ENCODE measurements around the gene PLCG2.

DNA sequence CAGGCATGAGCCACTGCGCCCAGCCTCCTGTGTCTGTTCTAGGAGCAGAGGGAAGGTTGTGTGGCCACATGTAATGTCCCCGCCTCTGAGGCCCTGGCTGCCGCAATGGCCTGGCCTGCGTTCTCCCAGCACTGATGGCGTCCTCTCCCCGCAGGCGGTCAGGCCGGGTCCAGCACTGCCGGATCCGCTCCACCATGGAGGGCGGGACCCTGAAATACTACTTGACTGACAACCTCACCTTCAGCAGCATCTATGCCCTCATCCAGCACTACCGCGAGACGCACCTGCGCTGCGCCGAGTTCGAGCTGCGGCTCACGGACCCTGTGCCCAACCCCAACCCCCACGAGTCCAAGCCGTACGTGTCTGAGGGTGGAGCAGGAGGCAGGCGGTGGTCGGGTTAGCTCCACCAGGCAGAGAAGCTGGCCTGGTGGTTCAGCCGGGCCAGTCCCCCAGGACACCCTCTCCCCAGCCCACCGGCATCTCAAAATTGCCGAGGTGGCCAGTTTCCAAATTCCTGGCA is 131.3 kb downstream of the PLCG2 start:
- TF ChIP-seq ZFP30 (CRISPR knock-in tag; IDR thresholded peaks at IDR 0.05): no peak
- TF ChIP-seq, protein P1, sequence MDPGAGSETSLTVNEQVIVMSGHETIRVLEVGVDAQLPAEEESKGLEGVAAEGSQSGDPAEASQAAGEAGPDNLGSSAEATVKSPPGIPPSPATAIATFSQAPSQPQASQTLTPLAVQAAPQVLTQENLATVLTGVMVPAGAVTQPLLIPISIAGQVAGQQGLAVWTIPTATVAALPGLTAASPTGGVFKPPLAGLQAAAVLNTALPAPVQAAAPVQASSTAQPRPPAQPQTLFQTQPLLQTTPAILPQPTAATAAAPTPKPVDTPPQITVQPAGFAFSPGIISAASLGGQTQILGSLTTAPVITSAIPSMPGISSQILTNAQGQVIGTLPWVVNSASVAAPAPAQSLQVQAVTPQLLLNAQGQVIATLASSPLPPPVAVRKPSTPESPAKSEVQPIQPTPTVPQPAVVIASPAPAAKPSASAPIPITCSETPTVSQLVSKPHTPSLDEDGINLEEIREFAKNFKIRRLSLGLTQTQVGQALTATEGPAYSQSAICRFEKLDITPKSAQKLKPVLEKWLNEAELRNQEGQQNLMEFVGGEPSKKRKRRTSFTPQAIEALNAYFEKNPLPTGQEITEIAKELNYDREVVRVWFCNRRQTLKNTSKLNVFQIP (CRISPR knock-in tag; IDR thresholded peaks at IDR 0.05; ENCODE audit: borderline replicate concordance, low read depth): no peak
- TF ChIP-seq PPARA (CRISPR knock-in tag; IDR thresholded peaks at IDR 0.05; ENCODE audit: borderline replicate concordance): no peak
- TF ChIP-seq, protein P2, sequence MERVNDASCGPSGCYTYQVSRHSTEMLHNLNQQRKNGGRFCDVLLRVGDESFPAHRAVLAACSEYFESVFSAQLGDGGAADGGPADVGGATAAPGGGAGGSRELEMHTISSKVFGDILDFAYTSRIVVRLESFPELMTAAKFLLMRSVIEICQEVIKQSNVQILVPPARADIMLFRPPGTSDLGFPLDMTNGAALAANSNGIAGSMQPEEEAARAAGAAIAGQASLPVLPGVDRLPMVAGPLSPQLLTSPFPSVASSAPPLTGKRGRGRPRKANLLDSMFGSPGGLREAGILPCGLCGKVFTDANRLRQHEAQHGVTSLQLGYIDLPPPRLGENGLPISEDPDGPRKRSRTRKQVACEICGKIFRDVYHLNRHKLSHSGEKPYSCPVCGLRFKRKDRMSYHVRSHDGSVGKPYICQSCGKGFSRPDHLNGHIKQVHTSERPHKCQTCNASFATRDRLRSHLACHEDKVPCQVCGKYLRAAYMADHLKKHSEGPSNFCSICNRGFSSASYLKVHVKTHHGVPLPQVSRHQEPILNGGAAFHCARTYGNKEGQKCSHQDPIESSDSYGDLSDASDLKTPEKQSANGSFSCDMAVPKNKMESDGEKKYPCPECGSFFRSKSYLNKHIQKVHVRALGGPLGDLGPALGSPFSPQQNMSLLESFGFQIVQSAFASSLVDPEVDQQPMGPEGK (CRISPR knock-in tag; IDR thresholded peaks at IDR 0.05; ENCODE audit: borderline replicate concordance): no peak
- TF ChIP-seq ZNF8 (CRISPR knock-in tag; IDR thresholded peaks at IDR 0.05): no peak
